SU-DHL-6 (cell line): ENCODE measurements around the gene COX19.

ENCODE experiments used
- EZH2phosphoT487 ChIP-seq: fragments of 200-600 bp; sonication (generic), shearing (Covaris generic); conservative IDR thresholded peaks from 2 replicates; pipeline ENCODE4 v1.6.1; 2018; ENCODE audit warnings: mild to moderate bottlenecking, antibody characterized with exemption, low read length, moderate library complexity, mixed read lengths
- TF ChIP-seq, protein P1 (sequence below): fragments of 200-600 bp; sonication (generic); IDR thresholded peaks from one replicate; pipeline ENCODE4 v1.5.1; 2017; ENCODE audit warnings: antibody characterized with exemption, mild to moderate bottlenecking, low read length, moderate library complexity; ENCODE audit not compliant: insufficient read depth, poor library complexity, severe bottlenecking

- TF ChIP-seq, protein P1, sequence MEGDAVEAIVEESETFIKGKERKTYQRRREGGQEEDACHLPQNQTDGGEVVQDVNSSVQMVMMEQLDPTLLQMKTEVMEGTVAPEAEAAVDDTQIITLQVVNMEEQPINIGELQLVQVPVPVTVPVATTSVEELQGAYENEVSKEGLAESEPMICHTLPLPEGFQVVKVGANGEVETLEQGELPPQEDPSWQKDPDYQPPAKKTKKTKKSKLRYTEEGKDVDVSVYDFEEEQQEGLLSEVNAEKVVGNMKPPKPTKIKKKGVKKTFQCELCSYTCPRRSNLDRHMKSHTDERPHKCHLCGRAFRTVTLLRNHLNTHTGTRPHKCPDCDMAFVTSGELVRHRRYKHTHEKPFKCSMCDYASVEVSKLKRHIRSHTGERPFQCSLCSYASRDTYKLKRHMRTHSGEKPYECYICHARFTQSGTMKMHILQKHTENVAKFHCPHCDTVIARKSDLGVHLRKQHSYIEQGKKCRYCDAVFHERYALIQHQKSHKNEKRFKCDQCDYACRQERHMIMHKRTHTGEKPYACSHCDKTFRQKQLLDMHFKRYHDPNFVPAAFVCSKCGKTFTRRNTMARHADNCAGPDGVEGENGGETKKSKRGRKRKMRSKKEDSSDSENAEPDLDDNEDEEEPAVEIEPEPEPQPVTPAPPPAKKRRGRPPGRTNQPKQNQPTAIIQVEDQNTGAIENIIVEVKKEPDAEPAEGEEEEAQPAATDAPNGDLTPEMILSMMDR, result no peak
- TF ChIP-seq EZH2phosphoT487, result no peak
These were observed 49.0 kb downstream of the COX19 start for GRCh38 chr7:926061-927030.
